HCT116 (cell line): ENCODE data around the gene NOD1.

Experiments used
- EGR1 ChIP-seq: IDR thresholded peaks from 2 replicates; pipeline ENCODE4 v1.6.1; 2012; ENCODE audit warnings: low read depth
- EZH2 ChIP-seq: fragments of 200-600 bp; sonication (generic); IDR thresholded peaks from 2 replicates; pipeline ENCODE4 v1.6.1; 2017; ENCODE audit warnings: antibody characterized with exemption, mixed run types
- RAD21 ChIP-seq: IDR thresholded peaks from 2 replicates; pipeline ENCODE4 v1.6.1; 2012; ENCODE audit warnings: low read depth, mild to moderate bottlenecking
- SIN3A ChIP-seq: IDR thresholded peaks from 2 replicates; pipeline ENCODE4 v1.6.1; 2012; ENCODE audit warnings: low read depth
- TF ChIP-seq, protein P1 (sequence below), 3 experiments: fragments of 200-600 bp in 1 of 3; sonication (generic) in 1 of 3; IDR thresholded peaks in 2 of 3; conservative IDR thresholded peaks in 1 of 3; 2 replicates each; pipeline ENCODE4 v1.5.1; 2012 to 2017; ENCODE audit warnings: low read depth in 2 of 3, low read length in 2 of 3, antibody characterized with exemption in 1 of 3, borderline replicate concordance in 1 of 3, control low read depth in 1 of 3, mild to moderate bottlenecking in 1 of 3, mixed read lengths in 1 of 3, mixed run types in 1 of 3, moderate library complexity in 1 of 3; ENCODE audit not compliant: insufficient read depth in 1 of 3
- TF ChIP-seq, protein P2 (sequence below): IDR thresholded peaks from 2 replicates; pipeline ENCODE4 v1.6.1; 2012
- TF ChIP-seq, protein P3 (sequence below): IDR thresholded peaks from 2 replicates; pipeline ENCODE4 v1.6.1; 2012; ENCODE audit warnings: low read depth

DNA sequence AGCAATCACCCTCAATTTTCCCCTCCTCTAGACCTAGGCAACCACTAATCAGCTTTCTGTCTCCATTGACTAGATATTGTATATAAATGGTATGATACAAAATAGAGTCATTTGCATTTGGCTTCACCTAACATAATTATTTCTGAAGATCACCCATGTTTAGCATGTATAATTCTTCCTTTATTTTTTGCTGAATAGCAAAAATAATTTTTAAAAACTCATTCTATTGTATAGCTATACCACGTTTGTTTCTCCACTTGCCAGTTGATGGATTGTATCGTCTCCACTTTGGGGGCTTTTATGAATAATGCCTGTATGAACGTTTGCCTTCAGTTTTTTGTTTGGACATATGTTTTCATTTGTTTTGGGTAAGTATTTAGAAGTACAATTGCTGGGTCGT is 98.8 kb downstream of the NOD1 start:
- no peak for TF ChIP-seq SIN3A
- TF ChIP-seq, protein P1, sequence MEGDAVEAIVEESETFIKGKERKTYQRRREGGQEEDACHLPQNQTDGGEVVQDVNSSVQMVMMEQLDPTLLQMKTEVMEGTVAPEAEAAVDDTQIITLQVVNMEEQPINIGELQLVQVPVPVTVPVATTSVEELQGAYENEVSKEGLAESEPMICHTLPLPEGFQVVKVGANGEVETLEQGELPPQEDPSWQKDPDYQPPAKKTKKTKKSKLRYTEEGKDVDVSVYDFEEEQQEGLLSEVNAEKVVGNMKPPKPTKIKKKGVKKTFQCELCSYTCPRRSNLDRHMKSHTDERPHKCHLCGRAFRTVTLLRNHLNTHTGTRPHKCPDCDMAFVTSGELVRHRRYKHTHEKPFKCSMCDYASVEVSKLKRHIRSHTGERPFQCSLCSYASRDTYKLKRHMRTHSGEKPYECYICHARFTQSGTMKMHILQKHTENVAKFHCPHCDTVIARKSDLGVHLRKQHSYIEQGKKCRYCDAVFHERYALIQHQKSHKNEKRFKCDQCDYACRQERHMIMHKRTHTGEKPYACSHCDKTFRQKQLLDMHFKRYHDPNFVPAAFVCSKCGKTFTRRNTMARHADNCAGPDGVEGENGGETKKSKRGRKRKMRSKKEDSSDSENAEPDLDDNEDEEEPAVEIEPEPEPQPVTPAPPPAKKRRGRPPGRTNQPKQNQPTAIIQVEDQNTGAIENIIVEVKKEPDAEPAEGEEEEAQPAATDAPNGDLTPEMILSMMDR (IDR thresholded peaks at IDR 0.05 in 2 of 3, conservative IDR thresholded peaks at IDR 0.05 in 1 of 3; ENCODE audit: borderline replicate concordance in 1 of 3, insufficient read depth in 1 of 3, low read depth in 2 of 3, low read length in 2 of 3), result no peak
- no peak for TF ChIP-seq RAD21
- no peak for TF ChIP-seq EZH2
- TF ChIP-seq, protein P2, sequence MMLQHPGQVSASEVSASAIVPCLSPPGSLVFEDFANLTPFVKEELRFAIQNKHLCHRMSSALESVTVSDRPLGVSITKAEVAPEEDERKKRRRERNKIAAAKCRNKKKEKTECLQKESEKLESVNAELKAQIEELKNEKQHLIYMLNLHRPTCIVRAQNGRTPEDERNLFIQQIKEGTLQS, result no peak
- no peak for TF ChIP-seq EGR1
- TF ChIP-seq, protein P3, sequence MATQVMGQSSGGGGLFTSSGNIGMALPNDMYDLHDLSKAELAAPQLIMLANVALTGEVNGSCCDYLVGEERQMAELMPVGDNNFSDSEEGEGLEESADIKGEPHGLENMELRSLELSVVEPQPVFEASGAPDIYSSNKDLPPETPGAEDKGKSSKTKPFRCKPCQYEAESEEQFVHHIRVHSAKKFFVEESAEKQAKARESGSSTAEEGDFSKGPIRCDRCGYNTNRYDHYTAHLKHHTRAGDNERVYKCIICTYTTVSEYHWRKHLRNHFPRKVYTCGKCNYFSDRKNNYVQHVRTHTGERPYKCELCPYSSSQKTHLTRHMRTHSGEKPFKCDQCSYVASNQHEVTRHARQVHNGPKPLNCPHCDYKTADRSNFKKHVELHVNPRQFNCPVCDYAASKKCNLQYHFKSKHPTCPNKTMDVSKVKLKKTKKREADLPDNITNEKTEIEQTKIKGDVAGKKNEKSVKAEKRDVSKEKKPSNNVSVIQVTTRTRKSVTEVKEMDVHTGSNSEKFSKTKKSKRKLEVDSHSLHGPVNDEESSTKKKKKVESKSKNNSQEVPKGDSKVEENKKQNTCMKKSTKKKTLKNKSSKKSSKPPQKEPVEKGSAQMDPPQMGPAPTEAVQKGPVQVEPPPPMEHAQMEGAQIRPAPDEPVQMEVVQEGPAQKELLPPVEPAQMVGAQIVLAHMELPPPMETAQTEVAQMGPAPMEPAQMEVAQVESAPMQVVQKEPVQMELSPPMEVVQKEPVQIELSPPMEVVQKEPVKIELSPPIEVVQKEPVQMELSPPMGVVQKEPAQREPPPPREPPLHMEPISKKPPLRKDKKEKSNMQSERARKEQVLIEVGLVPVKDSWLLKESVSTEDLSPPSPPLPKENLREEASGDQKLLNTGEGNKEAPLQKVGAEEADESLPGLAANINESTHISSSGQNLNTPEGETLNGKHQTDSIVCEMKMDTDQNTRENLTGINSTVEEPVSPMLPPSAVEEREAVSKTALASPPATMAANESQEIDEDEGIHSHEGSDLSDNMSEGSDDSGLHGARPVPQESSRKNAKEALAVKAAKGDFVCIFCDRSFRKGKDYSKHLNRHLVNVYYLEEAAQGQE, result no peak
